Activated CD4-positive, CD25-positive, alpha-beta regulatory T cell (primary cell): ENCODE results near the gene KRT33B.
"Not testable (repeated sequence)": the region's sequence is repeated elsewhere in the genome, so short reads cannot be mapped to it uniquely, and the experiment has no call there.

Experiments
- DNase-seq, 4 experiments: peaks; one replicate each; lab custom pipeline; 2025; lab: John Stamatoyannopoulos, UW

KRT33B gene

GRCh38 chr17:41347869-41348760, 21.5 kb downstream of the KRT33B start:
- DNase-seq = no peak

- DNase-seq = not testable (repeated sequence)
Measured at GRCh38 chr17:41346421-41346820, 23.2 kb downstream of the KRT33B start.

GRCh38 chr17:41345992-41346391, 23.6 kb downstream of the KRT33B start:
- no peak for DNase-seq

GRCh38 chr17:41343029-41343428, 26.6 kb downstream of the KRT33B start:
- no peak for DNase-seq

- DNase-seq = no peak
Measured at GRCh38 chr17:41340934-41341861, 28.4 kb downstream of the KRT33B start.

DNA sequence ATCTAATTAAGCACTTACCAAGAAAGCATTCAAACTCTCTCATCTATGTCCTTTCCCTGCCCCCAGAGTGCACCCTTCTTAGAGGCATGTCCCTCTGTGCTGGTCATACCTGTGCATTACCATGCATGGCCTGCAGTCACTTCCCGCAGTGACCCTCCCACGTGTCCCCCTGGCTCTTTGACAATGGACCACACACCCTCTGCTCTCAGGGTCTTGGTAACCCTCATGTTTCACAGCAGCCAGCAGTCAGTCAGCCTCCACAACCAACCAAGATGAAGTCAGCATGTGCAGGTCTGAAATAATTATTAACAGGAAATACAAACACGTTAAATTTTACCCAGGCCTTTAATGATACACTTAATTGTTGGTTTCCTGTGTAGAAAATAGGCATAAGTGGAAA, 29.1 kb downstream of the KRT33B start:
- DNase-seq = no peak

DNA sequence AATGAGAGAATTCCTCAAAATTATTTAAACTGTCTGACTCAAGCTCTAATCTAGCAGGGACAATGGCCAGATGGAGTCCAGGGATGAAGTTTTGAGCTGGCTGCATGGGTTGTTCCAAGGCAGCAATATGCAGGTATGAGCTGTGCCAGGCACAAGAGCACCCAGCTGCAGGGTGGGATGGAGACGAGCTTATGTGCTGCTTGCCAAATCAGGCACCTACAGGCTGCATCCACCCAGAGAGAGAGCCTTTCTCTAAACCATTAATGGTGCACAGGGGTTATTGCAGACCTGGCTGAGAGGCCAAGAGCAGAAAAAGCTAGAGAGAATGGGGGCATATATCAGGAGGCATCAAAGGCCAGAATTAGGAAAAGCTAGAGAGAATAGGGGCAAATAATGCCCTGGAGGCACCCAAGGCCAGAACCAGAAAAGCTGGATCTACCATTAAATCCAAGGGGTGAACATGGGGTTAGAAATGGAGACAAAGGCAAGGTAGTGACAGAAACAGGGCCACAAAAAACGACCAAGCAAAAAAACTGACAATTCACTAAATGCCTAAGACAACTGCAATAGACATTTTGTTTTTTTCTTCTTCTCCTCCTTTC, 29.9 kb downstream of the KRT33B start:
- no peak for DNase-seq

DNA sequence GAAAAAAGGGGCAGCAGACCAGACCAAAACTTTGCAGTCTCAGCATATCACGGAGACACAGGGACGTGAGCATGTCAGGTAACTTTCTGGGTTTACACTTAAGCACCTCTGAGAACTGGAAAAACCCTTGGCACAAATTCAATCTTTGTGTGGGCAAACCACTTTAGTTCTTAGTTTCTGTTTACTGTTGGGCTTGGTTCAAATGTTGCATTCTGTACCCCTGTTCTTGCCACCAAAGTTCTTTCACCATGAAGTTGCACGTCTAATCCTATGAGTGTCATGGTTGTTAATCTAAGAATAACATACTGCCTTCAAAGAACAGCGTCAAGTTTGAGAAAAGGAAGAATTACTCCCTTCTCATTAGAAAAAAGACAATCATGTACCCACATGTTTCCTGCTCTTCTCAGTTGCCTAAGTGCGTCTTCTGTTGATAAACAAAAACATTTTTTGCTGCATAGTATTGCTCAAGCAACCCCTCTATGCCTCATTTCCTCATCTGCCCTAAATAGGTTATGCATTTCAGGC, 30.6 kb downstream of the KRT33B start:
- DNase-seq = no peak

DNA sequence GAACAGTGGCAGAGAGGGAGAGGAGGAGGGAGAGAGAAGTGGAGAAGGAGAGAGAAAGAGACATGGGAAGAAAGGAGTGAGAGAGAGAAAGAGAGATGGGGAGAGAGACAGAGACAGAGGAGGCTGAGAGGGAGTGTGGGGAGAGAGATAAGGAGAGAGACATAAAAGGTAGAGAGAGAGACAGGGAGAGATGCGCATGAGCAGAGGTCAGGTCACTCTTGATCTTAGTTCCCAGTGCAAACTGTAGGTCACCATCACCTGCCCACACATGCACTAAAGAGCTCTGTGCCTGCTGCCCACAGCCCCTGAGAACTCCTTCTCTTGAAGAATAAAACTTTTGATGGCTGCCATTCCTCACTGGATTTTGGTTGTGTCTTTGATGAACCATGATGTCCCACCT, 33.9 kb downstream of the KRT33B start:
- no peak for DNase-seq

- no peak for DNase-seq
Measured at GRCh38 chr17:41334385-41335305, 35.0 kb downstream of the KRT33B start.

GRCh38 chr17:41333836-41334235, 35.8 kb downstream of the KRT33B start:
- no peak for DNase-seq

- no peak for DNase-seq
Measured at GRCh38 chr17:41333098-41333497, 36.5 kb downstream of the KRT33B start.

- no peak for DNase-seq
Measured at GRCh38 chr17:41332239-41332638, 37.4 kb downstream of the KRT33B start.

GRCh38 chr17:41331606-41332005, 38.0 kb downstream of the KRT33B start:
- no peak for DNase-seq

DNA sequence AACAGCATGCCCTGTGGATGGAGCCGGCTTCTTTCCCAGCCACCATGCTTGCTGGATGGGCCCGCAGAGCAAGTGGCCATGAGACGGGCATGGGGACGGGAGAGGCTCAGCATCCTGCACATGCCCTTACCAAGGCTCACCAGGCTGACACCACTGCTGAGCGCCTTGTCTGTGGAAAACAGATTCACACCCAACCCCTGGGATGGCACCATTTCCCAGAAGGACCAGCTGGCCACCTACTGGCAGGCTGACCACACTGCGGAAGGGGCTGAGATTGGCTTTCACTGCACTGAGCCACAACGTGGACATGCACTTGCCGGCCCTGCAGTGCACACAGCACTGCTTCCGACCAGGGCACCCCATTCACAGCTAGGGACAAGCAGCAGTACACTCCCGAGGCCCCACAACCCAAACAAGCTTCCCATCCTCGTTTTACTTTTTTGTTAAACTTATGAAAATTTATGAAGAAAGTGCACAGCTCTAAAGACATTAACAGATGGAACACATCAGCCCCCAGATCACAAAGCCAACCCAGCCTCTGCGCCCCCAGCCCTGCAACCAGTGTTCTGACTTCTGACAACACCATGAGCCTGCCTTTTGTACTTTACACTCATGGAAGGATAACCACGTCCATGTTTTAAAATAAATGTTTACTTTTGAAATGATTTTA, 40.2 kb downstream of the KRT33B start:
- DNase-seq = no peak

GRCh38 chr17:41328207-41328606, 41.4 kb downstream of the KRT33B start:
- no peak for DNase-seq

GRCh38 chr17:41327411-41328120, 42.0 kb downstream of the KRT33B start:
- DNase-seq = no peak

GRCh38 chr17:41326173-41327145, 43.2 kb downstream of the KRT33B start:
- no peak for DNase-seq

DNA sequence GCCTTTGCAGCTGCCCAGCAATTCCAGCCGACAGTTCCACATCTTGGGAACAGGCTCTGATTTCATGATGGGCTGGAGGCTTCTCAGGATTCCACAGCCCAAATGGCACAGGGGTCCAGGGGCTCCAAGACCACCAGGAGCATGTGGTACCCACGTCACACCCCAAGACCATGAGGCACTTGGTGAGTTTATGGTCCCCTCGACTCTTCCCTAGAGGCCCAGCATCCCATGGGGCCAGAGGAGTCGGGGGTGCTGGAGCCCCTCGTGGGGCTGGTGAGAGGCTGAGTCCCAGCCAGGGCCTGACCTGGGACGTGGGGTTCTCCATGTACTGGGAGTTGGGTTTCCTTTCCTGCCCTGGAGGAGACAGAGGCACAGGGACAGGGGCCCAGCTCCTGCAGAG, 44.0 kb downstream of the KRT33B start:
- no peak for DNase-seq
